Measurements from ENCODE around the gene SLC36A1. TPM values are rescaled to one million over a fixed set of nuclear protein-coding genes. Genes with fewer than 3 reads are reported as not detected.

SLC36A1 gene
- total RNA-seq, 1 experiment from 2014 or later: 11.0 TPM

DNA sequence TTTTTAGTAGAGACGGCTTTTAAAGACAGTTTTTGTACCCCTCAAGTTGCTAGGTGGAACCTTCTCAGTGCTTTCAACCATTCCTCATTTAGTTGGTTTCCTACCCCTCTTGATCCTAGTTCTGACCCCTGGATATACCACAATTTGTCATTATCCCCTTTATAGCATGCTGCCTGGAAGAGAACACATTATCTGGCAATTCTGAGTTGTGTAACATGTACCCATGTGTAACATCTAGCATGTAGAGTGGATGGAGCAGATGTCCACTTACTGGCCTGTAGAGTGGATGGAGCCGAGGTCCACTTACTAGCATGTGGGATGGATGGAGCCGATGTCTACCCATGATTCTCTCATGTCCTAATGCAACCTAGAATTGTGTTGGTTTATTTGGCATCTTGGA, 7.5 kb downstream of the SLC36A1 start:
- Histone ChIP-seq H3K27me3 (ENCODE audit: insufficient read depth, low read depth) (no peaks in the 10 kb centered on the region), H3K79me2 (ENCODE audit: low read depth) (no peaks in the 10 kb centered on the region), H3K27ac (no peak overlapping the region), H3K4me2 (no peak overlapping the region), H4K20me1 (ENCODE audit: insufficient read depth) (no peaks in the 10 kb centered on the region), H3K4me3 (no peak overlapping the region), H3K36me3 (ENCODE audit: low read depth) (no peaks in the 10 kb centered on the region), H3K9me3 (ENCODE audit: insufficient read depth, low read depth) (no peaks in the 10 kb centered on the region), H3K9me2 (ENCODE audit: insufficient read depth) (no peaks in the 10 kb centered on the region), H3K4me1 (replicated peaks; ENCODE audit: insufficient read depth) (peaks cover 11% of the 10 kb centered on the region), H2AFZ (no peak overlapping the region), H3F3A (ENCODE audit: insufficient read depth, low read depth) (no peaks in the 10 kb centered on the region)
- CTCF ChIA-PET: no interaction called here
- intact Hi-C loops (cut with micrococcal nuclease; ENCODE audit: unreplicated experiment): no loop called here
- POLR2A ChIA-PET (ENCODE audit: unreplicated experiment): no interaction called here
- TF ChIP-seq EZH2 (IDR thresholded peaks at IDR 0.05; ENCODE audit: low read depth): no peak
- TF ChIP-seq, protein P1, sequence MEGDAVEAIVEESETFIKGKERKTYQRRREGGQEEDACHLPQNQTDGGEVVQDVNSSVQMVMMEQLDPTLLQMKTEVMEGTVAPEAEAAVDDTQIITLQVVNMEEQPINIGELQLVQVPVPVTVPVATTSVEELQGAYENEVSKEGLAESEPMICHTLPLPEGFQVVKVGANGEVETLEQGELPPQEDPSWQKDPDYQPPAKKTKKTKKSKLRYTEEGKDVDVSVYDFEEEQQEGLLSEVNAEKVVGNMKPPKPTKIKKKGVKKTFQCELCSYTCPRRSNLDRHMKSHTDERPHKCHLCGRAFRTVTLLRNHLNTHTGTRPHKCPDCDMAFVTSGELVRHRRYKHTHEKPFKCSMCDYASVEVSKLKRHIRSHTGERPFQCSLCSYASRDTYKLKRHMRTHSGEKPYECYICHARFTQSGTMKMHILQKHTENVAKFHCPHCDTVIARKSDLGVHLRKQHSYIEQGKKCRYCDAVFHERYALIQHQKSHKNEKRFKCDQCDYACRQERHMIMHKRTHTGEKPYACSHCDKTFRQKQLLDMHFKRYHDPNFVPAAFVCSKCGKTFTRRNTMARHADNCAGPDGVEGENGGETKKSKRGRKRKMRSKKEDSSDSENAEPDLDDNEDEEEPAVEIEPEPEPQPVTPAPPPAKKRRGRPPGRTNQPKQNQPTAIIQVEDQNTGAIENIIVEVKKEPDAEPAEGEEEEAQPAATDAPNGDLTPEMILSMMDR (conservative IDR thresholded peaks at IDR 0.05): no peak
- BruUV-seq (replicated peaks): no TSS peak
- DNase-seq: no peak

DNA sequence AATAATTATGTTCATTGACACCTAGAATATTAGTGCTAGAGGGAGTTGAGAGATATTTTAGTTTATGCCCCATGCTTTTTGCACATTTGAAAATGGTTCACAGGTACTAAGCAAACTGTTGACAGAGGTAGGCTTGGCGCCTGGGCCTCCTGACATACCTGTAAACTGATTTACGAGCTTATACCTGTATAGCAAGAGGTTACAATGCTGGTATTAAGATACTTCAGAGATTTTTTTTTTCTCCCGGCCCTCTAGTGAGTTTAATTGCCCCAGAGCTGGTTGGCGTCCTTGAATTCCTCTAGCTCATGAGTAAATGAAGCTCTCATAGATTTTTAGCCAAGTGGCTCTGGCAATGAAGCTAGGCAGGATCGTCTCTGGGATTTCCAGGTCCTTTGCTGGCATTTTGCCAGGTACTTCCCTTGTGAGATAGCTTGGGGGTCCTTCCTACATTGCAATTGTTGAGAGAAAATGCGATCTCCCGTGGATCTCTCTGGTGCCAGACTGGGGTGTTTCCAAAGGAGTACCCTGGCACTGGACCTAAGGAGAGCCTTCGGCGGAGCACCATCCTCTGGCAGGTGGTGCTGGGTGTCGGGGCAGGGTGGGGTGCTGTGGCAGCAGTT, 9.0 kb downstream of the SLC36A1 start:
- Histone ChIP-seq H3K9me3 (ENCODE audit: insufficient read depth, low read depth) (no peaks in the 10 kb centered on the region), H3F3A (ENCODE audit: insufficient read depth, low read depth) (no peaks in the 10 kb centered on the region), H3K79me2 (ENCODE audit: low read depth) (no peaks in the 10 kb centered on the region), H3K36me3 (ENCODE audit: low read depth) (no peaks in the 10 kb centered on the region), H3K4me1 (replicated peaks; ENCODE audit: insufficient read depth) (peaks cover 11% of the 10 kb centered on the region), H4K20me1 (ENCODE audit: insufficient read depth) (no peaks in the 10 kb centered on the region), H3K4me3 (no peak overlapping the region), H3K9me2 (ENCODE audit: insufficient read depth) (no peaks in the 10 kb centered on the region), H2AFZ (no peak overlapping the region), H3K27ac (no peak overlapping the region), H3K27me3 (ENCODE audit: insufficient read depth, low read depth) (no peaks in the 10 kb centered on the region), H3K4me2 (no peak overlapping the region)
- TF ChIP-seq, protein P1 (conservative IDR thresholded peaks at IDR 0.05): no peak
- no peak for TF ChIP-seq EZH2 (IDR thresholded peaks at IDR 0.05; ENCODE audit: low read depth)
- DNase-seq: no peak
- ChIA-PET POLR2A (ENCODE audit: unreplicated experiment) (interaction anchor here (0.7 kb wide), 1 partner anchor 540 kb away, joined by 6 read pairs; no protein-coding TSS in a partner anchor), CTCF (no interaction called here)
- no TSS peak for BruUV-seq (replicated peaks)
- intact Hi-C loops (cut with micrococcal nuclease; ENCODE audit: unreplicated experiment): no loop called here

DNA sequence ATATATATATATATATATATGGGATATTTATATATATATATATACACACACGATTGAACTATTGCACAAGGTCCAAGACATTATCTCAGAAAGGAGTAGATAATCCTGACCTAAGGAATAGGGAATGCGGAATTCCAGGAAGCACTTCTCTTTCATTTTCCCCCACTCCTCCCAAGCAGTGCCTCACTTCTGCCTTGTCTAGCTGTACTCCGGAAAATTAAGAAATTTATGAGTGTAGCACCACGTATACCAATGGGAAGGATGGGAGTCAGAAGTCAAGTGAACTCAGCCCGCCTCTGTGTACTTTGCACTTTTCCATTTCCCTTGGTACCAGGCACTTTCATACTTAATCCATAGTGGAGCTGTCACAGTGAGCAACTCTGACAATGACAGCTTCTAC, 10.9 kb downstream of the SLC36A1 start:
- Histone ChIP-seq H3F3A (ENCODE audit: insufficient read depth, low read depth) (no peaks in the 10 kb centered on the region), H3K36me3 (ENCODE audit: low read depth) (no peaks in the 10 kb centered on the region), H2AFZ (no peak overlapping the region), H3K4me1 (replicated peaks; ENCODE audit: insufficient read depth) (peaks cover 11% of the 10 kb centered on the region), H4K20me1 (ENCODE audit: insufficient read depth) (no peaks in the 10 kb centered on the region), H3K27ac (no peak overlapping the region), H3K4me2 (no peak overlapping the region), H3K27me3 (ENCODE audit: insufficient read depth, low read depth) (no peaks in the 10 kb centered on the region), H3K4me3 (no peak overlapping the region), H3K9me2 (ENCODE audit: insufficient read depth) (no peaks in the 10 kb centered on the region), H3K79me2 (ENCODE audit: low read depth) (no peaks in the 10 kb centered on the region), H3K9me3 (ENCODE audit: insufficient read depth, low read depth) (no peaks in the 10 kb centered on the region)
- intact Hi-C loops (cut with micrococcal nuclease; ENCODE audit: unreplicated experiment): no loop called here
- CTCF ChIA-PET: no interaction called here
- BruUV-seq (replicated peaks): no TSS peak
- TF ChIP-seq, protein P1 (conservative IDR thresholded peaks at IDR 0.05): no peak
- TF ChIP-seq EZH2 (IDR thresholded peaks at IDR 0.05; ENCODE audit: low read depth): no peak
- no peak for DNase-seq
- POLR2A ChIA-PET (ENCODE audit: unreplicated experiment): no interaction called here
